Measurements from ENCODE around the gene SIN3A. TPM values are rescaled to one million over a fixed set of nuclear protein-coding genes. Genes with fewer than 3 reads are reported as not detected.
A peak's percentile ranks its signal among the peaks of the same experiment; 100 is the strongest.

Gene SIN3A
- total RNA-seq, 1 donor from 2014 or later: 34.8 TPM

GRCh38 chr15:75371901-75372688 lies 79.4 kb downstream of the SIN3A start:
- no peak for DNase-seq

DNA sequence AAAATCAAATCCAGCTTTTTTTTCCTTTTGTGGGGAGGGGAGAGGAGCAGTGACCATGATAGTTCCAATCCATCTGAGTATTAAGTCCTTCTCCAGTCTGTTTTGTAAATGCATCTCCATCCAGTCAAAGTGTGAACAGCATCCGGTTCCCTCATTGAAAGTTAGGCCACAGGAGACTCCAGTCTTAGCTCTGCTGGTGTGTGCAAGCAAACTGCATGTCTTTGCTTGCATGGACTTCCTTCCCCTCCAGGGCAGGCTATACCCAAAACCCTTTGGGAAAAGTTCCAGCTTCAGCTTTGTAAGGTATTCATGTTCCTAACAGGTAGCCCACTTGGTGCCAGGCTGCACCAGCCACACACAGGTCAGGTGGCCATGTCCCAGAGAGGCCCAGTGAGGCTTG lies 80.0 kb downstream of the SIN3A start:
- no peak for DNase-seq

DNA sequence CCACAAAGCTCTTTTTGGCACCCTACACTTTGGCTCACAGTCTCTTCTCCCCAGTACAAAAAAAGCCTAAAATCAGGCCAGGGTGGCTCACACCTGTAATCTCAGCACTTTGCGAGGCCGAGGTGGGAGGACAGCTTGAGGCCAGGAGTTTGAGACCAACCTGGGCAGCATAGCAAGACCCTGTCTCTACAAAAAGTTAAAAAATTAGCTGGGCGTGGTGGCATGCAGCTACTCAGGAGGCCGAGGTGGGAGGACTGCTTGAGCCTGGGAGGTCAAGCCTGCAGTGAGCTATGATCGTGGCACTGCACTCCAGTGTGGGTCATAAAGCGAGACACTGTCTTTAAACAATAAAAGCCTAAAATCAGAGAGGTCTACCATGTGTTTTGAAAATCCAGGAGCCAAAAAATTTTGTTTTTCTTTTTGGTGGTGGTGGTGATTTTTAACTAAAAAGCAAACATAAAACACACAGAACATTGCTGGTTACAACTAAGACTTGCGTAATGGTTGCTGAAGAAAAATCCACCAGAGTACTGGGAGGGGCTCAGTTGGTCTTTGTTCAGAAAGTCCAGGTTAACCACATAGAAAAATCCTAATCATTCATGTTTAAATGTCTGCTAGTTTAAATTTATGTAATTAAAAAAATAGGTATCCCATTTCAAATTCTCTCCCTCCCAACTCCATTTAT lies 81.5 kb downstream of the SIN3A start:
- DNase-seq: no peak

GRCh38 chr15:75368689-75369239 lies 82.7 kb downstream of the SIN3A start:
- no peak for DNase-seq

- peak; percentile 87 for DNase-seq
Observed at GRCh38 chr15:75367913-75368688, 83.4 kb downstream of the SIN3A start, which contains the start of gene MAN2C1. Gene MAN2C1 (minus strand): TSS chr15:75368607. CDS start chr15:75368583, 24 bp downstream.

DNA sequence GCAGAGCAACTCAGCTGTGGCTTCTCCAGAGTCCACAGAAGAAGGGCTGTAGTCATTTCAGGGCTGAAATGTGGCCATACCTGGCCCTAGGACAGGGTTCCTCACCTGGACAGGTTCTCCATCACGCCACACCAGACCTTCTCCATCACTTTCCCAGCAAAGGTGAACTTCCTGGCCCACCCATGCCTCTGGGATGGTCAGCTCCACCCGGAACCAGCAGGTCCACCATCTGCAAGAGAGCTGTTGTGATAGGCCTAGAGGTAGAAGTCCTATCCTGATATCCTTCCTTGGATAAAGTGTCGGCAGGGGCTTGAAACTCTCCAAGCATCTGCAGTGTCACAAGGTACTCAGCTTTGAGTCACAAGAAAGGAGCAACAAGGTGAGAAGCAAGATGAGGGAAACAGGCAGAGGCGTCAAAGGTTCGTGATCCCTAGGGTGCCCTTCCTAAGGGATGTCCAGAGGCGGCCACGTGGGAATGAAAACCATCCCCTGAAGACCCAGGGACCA lies 84.0 kb downstream of the SIN3A start:
- DNase-seq: no peak

DNA sequence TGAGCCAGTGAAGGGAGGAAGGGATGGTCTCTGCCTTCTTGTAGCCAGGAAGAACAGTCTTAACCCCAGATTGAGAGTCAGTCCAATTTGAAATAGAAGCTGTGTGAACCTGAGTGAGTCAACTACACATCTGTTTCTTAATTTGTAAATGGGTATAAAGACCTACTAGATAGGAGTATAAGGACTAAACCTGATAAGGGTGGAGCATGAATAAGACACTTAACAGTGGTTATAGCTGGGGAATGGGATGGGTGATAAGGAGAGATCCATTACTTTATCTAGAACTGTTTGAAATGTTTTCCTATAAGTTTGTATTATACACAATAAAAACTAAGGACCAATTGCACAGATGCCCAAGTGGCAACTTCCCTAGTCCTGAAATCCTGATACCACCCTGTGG lies 84.5 kb downstream of the SIN3A start:
- DNase-seq: no peak

GRCh38 chr15:75366163-75366562 lies 85.3 kb downstream of the SIN3A start:
- DNase-seq: no peak

GRCh38 chr15:75364881-75365280 lies 86.6 kb downstream of the SIN3A start:
- DNase-seq: no peak

GRCh38 chr15:75363786-75364185 lies 87.7 kb downstream of the SIN3A start:
- DNase-seq: no peak

- DNase-seq: no peak
Observed at GRCh38 chr15:75362642-75363249, 88.7 kb downstream of the SIN3A start.

GRCh38 chr15:75361989-75362641 lies 89.4 kb downstream of the SIN3A start:
- DNase-seq: no peak

GRCh38 chr15:75361361-75361988 lies 90.0 kb downstream of the SIN3A start:
- DNase-seq: no peak

DNA sequence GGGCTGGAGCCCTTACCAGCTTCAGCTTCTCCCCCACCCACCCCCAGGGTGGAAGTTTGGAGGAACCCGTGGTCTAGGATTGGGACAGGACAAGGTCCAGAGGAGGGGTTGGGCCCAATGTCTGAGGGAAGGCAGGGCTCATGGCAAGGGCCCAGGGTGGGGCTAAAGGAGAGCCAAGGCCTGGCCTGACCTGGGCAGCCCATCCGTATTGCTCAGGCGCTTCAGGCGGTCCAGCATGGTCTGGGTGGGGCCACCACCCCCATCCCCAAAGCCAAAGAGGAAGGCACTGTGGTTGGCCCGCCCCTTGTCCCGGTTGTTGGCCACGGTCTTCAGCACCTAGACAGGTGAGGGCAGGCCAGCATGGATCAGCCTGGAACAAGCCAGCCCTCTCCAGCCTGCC lies 90.6 kb downstream of the SIN3A start:
- DNase-seq: no peak

DNA sequence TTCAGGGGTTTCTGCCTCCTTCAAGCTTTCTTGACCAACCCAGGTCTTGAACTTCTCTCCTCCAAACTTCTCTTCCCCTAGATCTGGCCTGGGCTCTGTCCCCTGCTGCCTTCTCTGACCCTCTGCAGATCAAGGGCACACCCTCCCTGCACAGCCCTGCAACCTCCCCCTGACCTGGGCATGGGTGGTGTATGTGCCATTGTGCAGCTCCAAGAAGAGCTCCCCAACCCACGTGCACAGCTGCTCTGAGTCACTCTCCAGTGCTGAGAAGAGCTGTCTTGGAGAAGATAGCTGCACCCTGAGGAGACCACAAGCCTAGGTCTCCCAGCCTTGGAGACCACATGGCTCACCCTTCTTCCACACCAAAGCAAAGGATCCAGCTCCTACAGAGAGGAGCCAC lies 91.1 kb downstream of the SIN3A start:
- no peak for DNase-seq

DNA sequence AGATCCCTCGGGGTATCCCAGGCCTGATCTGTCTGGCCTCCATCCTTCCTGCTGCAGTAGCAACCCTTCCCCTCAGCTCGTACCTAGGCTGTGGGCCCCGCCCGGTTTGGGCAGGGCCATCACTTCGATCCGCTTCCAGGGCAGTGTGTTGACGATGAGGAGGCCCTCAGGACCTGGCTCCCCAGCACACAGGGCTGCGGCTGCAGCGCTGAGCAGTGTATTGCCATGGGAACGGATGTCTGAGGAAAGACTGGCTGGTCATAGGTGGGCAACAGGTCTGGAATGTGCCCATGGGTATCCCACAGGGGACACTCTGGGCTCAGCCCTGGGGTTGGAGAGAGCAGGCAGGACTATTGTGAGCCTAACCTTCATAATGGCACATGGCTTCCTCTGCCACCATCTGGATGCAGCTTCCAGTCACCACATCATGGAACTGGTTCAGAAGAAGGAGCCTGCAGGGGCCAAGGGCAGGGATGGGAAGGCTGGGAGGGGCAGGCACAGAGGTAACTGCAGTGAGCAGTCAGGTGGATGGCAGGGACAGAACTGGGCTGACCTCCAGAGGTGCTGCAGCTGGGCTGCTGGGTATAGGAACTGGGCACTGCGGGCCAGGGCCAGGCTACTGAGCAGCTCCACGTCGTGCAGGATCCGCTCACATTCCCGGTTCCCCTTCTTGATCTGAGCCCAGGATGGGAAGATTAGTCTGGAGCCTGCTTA lies 91.8 kb downstream of the SIN3A start:
- no peak for DNase-seq

- DNase-seq: no peak
Observed at GRCh38 chr15:75358771-75359536, 92.5 kb downstream of the SIN3A start.

GRCh38 chr15:75357976-75358673 lies 93.4 kb downstream of the SIN3A start:
- DNase-seq: no peak

GRCh38 chr15:75356517-75356916 lies 95.0 kb downstream of the SIN3A start:
- no peak for DNase-seq

Measured in occipital lobe (tissue), 2 donors.